Lower leg skin (tissue), 4 donors: ENCODE measurements around the gene P2RX2. TPM values are rescaled to one million over a fixed set of nuclear protein-coding genes. Genes with fewer than 3 reads are reported as not detected.

Experiments
- DNase-seq, 2 donors: peaks; one replicate each; pipeline ENCODE4 v3.0.0-alpha.2; 2019; ENCODE audit warnings: low spot score in 2 of 2
- H3K4me3 ChIP-seq: fragments of 200-600 bp; sonication (generic); 2 replicates; pipeline ENCODE4 v1.5.1; 2017; ENCODE audit warnings: mild to moderate bottlenecking, low read depth; ENCODE audit not compliant: poor library complexity, severe bottlenecking
- CTCF ChIP-seq, 3 donors: fragments of 450-650 bp; IDR thresholded peaks; one replicate each; pipeline ENCODE4 v1.5.1; 2016; ENCODE audit warnings: antibody characterized with exemption in 3 of 3, mild to moderate bottlenecking in 3 of 3, moderate library complexity in 2 of 3
- POLR2A ChIP-seq, 2 donors: fragments of 450-650 bp; IDR thresholded peaks; one replicate each; pipeline ENCODE4 v1.6.1; 2016 to 2017; ENCODE audit warnings: antibody characterized with exemption in 2 of 2, mild to moderate bottlenecking in 1 of 2, moderate library complexity in 1 of 2
- WGBS, 2 donors: methylation state at CpG; one replicate each; pipeline ENCODE4 v1.1.5; 2018; 5-methylcytosine and 5-hydroxymethylcytosine counted together
- intact Hi-C: fragments of 100-400 bp; cut with DNase I; formaldehyde crosslinking; loops from one replicate; pipeline ENCODE4 v1.15.0; 2023; ENCODE audit warnings: low total_unique reads
- total RNA-seq, 4 donors: library from RNA; depleted of rRNA; stranded (reverse); fragments of >200 nt; gene quantifications; one replicate each; pipeline ENCODE4 v1.1.0, GENCODE V29; 2016

The P2RX2 gene
- total RNA-seq, 4 donors from 2014 or later, result not detected

- no peak overlapping the region for H3K4me3 ChIP-seq
- intact Hi-C loops, result no loop called here
- TF ChIP-seq POLR2A (IDR thresholded peaks at IDR 0.05) (no peak), CTCF (IDR thresholded peaks at IDR 0.05) (no peak)
- no peak for DNase-seq
- WGBS, 2 donors, result 86 to 87% methylated on average over 29 of the region's 29 CpGs
Measured at GRCh38 chr12:132662901-132663755, 44.6 kb downstream of the P2RX2 start.

GRCh38 chr12:132664206-132665148 is 45.9 kb downstream of the P2RX2 start:
- H3K4me3 ChIP-seq, result no peak overlapping the region
- WGBS, 2 donors, result 90 to 92% methylated on average over 21 of the region's 21 CpGs
- intact Hi-C loops, result no loop called here
- TF ChIP-seq POLR2A (IDR thresholded peaks at IDR 0.05), result no peak
- DNase-seq, result no peak

- DNase-seq, result no peak
- no peak overlapping the region for H3K4me3 ChIP-seq
- intact Hi-C loops, result no loop called here
- 92 to 97% methylated on average over 13 of the region's 13 CpGs for WGBS, 2 donors
- no peak for TF ChIP-seq POLR2A (IDR thresholded peaks at IDR 0.05)
- no peak for TF ChIP-seq CTCF (IDR thresholded peaks at IDR 0.05)
Measured at GRCh38 chr12:132665149-132665491, 46.5 kb downstream of the P2RX2 start.

GRCh38 chr12:132665794-132666193 is 47.2 kb downstream of the P2RX2 start:
- DNase-seq, result no peak
- intact Hi-C loops, result no loop called here
- WGBS, 2 donors, result 87 to 97% methylated on average over 6 of the region's 6 CpGs
- TF ChIP-seq POLR2A (IDR thresholded peaks at IDR 0.05) (no peak), CTCF (IDR thresholded peaks at IDR 0.05) (no peak)
- no peak overlapping the region for H3K4me3 ChIP-seq

GRCh38 chr12:132668191-132669088 is 49.9 kb downstream of the P2RX2 start:
- no peak for TF ChIP-seq CTCF (IDR thresholded peaks at IDR 0.05)
- TF ChIP-seq POLR2A (IDR thresholded peaks at IDR 0.05), result no peak
- no peak overlapping the region for H3K4me3 ChIP-seq
- intact Hi-C loops, result no loop called here
- 94% methylated on average over 30 of the region's 30 CpGs for WGBS, 2 donors
- DNase-seq, result no peak
